NB4 (cell line): ENCODE results near the gene AFF3.

ENCODE experiments used
- DNase-seq: peaks from one replicate; pipeline ENCODE4 v3.0.0; 2010; ENCODE audit warnings: low read depth
- H3K4me3 ChIP-seq: one replicate; pipeline ENCODE4 v1.5.1; 2011; ENCODE audit warnings: mild to moderate bottlenecking, low read depth, low read length, moderate library complexity
- CTCF ChIP-seq: IDR thresholded peaks from one replicate; pipeline ENCODE4 v1.5.1; 2012; ENCODE audit warnings: low read depth, low read length
- MYC ChIP-seq: IDR thresholded peaks from 2 replicates; pipeline ENCODE4 v1.6.1; 2011; ENCODE audit warnings: low read depth, low read length
- POLR2A ChIP-seq: IDR thresholded peaks from 2 replicates; pipeline ENCODE4 v1.6.1; 2011; ENCODE audit warnings: mild to moderate bottlenecking; ENCODE audit not compliant: insufficient read length; ENCODE audit errors: extremely low read depth
- TF ChIP-seq, protein P1 (sequence below): IDR thresholded peaks from 2 replicates; pipeline ENCODE4 v1.6.1; 2011; ENCODE audit warnings: low read depth, low read length

AFF3 gene

GRCh38 chr2:99857372-99857771, 285.0 kb downstream of the AFF3 start:
- no peak for DNase-seq
- TF ChIP-seq POLR2A (no peak), MYC (no peak), CTCF (no peak)
- TF ChIP-seq, protein P1, sequence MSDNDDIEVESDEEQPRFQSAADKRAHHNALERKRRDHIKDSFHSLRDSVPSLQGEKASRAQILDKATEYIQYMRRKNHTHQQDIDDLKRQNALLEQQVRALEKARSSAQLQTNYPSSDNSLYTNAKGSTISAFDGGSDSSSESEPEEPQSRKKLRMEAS: no peak
- H3K4me3 ChIP-seq: no peak overlapping the region

- no peak for DNase-seq
- TF ChIP-seq, protein P1: no peak
These were observed 286.3 kb downstream of the AFF3 start for GRCh38 chr2:99856119-99856518.

GRCh38 chr2:99854236-99854852, 288.0 kb downstream of the AFF3 start:
- TF ChIP-seq, protein P1: no peak
- no peak for TF ChIP-seq MYC
- no peak for TF ChIP-seq POLR2A
- TF ChIP-seq CTCF: no peak
- DNase-seq: no peak
- no peak overlapping the region for H3K4me3 ChIP-seq

More at GRCh38 chr2:99856119-99856518, 286.3 kb downstream of the AFF3 start:
- no peak overlapping the region for H3K4me3 ChIP-seq

- no peak overlapping the region for H3K4me3 ChIP-seq
- DNase-seq: no peak
- TF ChIP-seq CTCF (no peak), POLR2A (no peak), MYC (no peak)
- TF ChIP-seq, protein P1: no peak
These were observed 289.4 kb downstream of the AFF3 start for GRCh38 chr2:99852956-99853355.

DNA sequence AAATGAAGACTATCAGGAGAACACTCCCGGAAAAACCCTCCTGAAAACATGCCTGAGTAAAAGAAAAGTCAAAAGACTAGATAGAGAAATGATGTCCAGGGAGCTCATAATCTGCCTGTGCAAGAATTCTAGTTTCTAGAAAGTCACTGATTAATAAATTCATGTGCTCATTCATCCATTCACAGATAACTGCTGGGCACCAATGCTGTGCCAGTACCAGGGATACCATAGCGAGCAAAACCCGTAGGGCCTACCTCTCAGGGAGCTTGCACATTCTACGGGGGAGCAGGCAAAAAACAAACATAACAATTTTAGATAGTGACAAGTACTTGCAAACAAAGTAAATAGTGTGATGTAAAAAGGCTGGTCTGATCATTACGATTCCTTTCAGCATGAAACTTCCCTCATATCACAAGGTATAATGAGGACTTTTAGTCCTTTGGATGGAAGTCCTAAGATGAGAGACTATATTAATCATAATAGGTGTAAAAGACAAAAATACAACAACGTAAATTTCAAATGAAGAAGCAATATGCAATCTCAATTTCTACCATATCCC, 289.9 kb downstream of the AFF3 start:
- no peak for TF ChIP-seq MYC
- no peak for TF ChIP-seq POLR2A
- TF ChIP-seq CTCF: no peak
- TF ChIP-seq, protein P1: no peak
- DNase-seq: no peak
- no peak overlapping the region for H3K4me3 ChIP-seq

DNA sequence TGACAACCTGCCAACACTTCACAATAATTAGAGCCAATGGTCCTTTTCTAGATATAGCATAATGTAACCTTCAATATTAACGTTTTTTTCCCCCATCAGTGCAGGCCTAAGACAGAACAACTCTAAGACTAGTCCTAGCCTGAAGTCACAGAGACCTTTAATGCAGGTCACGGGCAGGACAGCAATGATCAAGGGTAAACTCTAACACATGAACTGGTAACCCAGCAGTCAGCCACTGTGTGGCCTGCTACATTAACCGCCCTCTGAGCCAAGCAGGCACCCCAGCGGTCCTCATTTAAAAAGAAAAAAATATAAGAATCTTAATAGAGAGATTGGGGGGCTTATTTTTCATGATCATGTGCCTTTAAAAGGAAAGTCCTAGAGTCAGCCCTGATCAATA, 290.6 kb downstream of the AFF3 start:
- DNase-seq: no peak
- TF ChIP-seq POLR2A: no peak
- TF ChIP-seq MYC: no peak
- TF ChIP-seq, protein P1: no peak
- no peak overlapping the region for H3K4me3 ChIP-seq
